Nephron (organoid): ENCODE results near the gene MEA1.

Experiments
- H3K27ac Mint-ChIP-seq, 3 experiments: 2 replicates each; pipeline ENCODE4 v1.8.0; 2020; ENCODE audit warnings: mixed read lengths in 3 of 3, mild to moderate bottlenecking in 2 of 3, moderate library complexity in 1 of 3
- H3K27me3 Mint-ChIP-seq: 2 replicates; pipeline ENCODE4 v1.8.0; 2021; ENCODE audit warnings: low read depth, mild to moderate bottlenecking, moderate library complexity, mixed read lengths
- H3K36me3 Mint-ChIP-seq: 2 replicates; pipeline ENCODE4 v1.8.0; 2020; ENCODE audit warnings: low read depth, mixed read lengths
- H3K4me1 Mint-ChIP-seq: 2 replicates; pipeline ENCODE4 v1.8.0; 2020; ENCODE audit warnings: mixed read lengths
- H3K4me3 Mint-ChIP-seq, 3 experiments: 2 replicates each; pipeline ENCODE4 v1.8.0; 2020; ENCODE audit warnings: mild to moderate bottlenecking in 3 of 3, mixed read lengths in 3 of 3, moderate library complexity in 2 of 3
- H3K9me3 Mint-ChIP-seq: 2 replicates; pipeline ENCODE4 v1.8.0; 2020; ENCODE audit warnings: mixed read lengths
- CTCF ChIP-seq, 3 experiments: fragments of 200-600 bp; sonication (generic); IDR thresholded peaks; one replicate each; pipeline ENCODE4 v1.5.0; 2021; ENCODE audit warnings: antibody characterized with exemption in 3 of 3; ENCODE audit not compliant: unreplicated experiment in 3 of 3

The MEA1 gene

GRCh38 chr6:42978839-42979522 is 34.8 kb downstream of the MEA1 start, which contains the start of gene PEX6:
Gene PEX6, minus strand, starts transcription at chr6:42979181. Its CDS starts 31 bp downstream, at chr6:42979150.
- Mint-ChIP-seq H3K27ac (peak within 1 kb of the TSS; percentile 97 to 99 (median 99)), H3K36me3 (peaks cover 5% of the 10 kb centered on the region), H3K4me1 (peaks cover 25% of the 10 kb centered on the region), H3K9me3 (no peaks in the 10 kb centered on the region), H3K27me3 (no peaks in the 10 kb centered on the region), H3K4me3 (peak within 1 kb of the TSS; percentile 88 to 94 (median 94))
- no peak for TF ChIP-seq CTCF (IDR thresholded peaks at IDR 0.05; ENCODE audit: unreplicated experiment in 3 of 3)

- Mint-ChIP-seq H3K27me3 (no peaks in the 10 kb centered on the region), H3K9me3 (no peaks in the 10 kb centered on the region), H3K4me1 (peaks cover 21% of the 10 kb centered on the region), H3K36me3 (peaks cover 9% of the 10 kb centered on the region), H3K27ac (peak overlapping the region; percentile 51 to 64 (median 59)), H3K4me3 (peak overlapping the region; percentile 83 to 91 (median 84))
- TF ChIP-seq CTCF (IDR thresholded peaks at IDR 0.05; ENCODE audit: unreplicated experiment in 3 of 3): no peak
These were observed 35.3 kb downstream of the MEA1 start for GRCh38 chr6:42978487-42978838.

GRCh38 chr6:42974919-42975505 is 38.7 kb downstream of the MEA1 start:
- Mint-ChIP-seq H3K36me3 (peaks cover 17% of the 10 kb centered on the region), H3K4me3 (no peak overlapping the region), H3K27ac (no peak overlapping the region), H3K9me3 (no peaks in the 10 kb centered on the region), H3K27me3 (no peaks in the 10 kb centered on the region), H3K4me1 (peaks cover 21% of the 10 kb centered on the region)
- TF ChIP-seq CTCF (IDR thresholded peaks at IDR 0.05; ENCODE audit: unreplicated experiment in 3 of 3): no peak

- no peak overlapping the region for H3K27ac Mint-ChIP-seq
- H3K9me3 Mint-ChIP-seq: no peaks in the 10 kb centered on the region
- H3K4me1 Mint-ChIP-seq: peaks cover 11% of the 10 kb centered on the region
- no peak for TF ChIP-seq CTCF (IDR thresholded peaks at IDR 0.05; ENCODE audit: unreplicated experiment in 3 of 3)
- no peak overlapping the region for H3K4me3 Mint-ChIP-seq
- H3K36me3 Mint-ChIP-seq: peaks cover 17% of the 10 kb centered on the region
- no peaks in the 10 kb centered on the region for H3K27me3 Mint-ChIP-seq
These were observed 39.8 kb downstream of the MEA1 start for GRCh38 chr6:42973926-42974325.

GRCh38 chr6:42971746-42972327 is 41.9 kb downstream of the MEA1 start:
- H3K27me3 Mint-ChIP-seq: no peaks in the 10 kb centered on the region
- peaks cover 15% of the 10 kb centered on the region for H3K36me3 Mint-ChIP-seq
- no peaks in the 10 kb centered on the region for H3K9me3 Mint-ChIP-seq
- TF ChIP-seq CTCF (IDR thresholded peaks at IDR 0.05; ENCODE audit: unreplicated experiment in 3 of 3): no peak
- peaks cover 3% of the 10 kb centered on the region for H3K4me1 Mint-ChIP-seq
- H3K4me3 Mint-ChIP-seq: no peak overlapping the region
- H3K27ac Mint-ChIP-seq: no peak overlapping the region
